Fibroblast of lung (primary cell): ENCODE data around the gene CALM1. TPM values are rescaled to one million over a fixed set of nuclear protein-coding genes. Genes with fewer than 3 reads are reported as not detected.

Experiments
- DNase-seq, 2 donors: peaks; one replicate each; pipeline versions ENCODE4 v3.0.0 to v3.0.0-alpha.2; 2010; ENCODE audit warnings: low read depth in 2 of 2
- H2AFZ ChIP-seq: 2 replicates; pipeline ENCODE4 v1.5.1; 2012; ENCODE audit warnings: low read length, control low read depth, inconsistent platforms
- H3K27ac ChIP-seq: 2 replicates; pipeline ENCODE4 v1.5.1; 2011; ENCODE audit warnings: low read length, control low read depth; ENCODE audit not compliant: insufficient read depth
- H3K27me3 ChIP-seq: 2 replicates; pipeline ENCODE4 v1.5.1; 2011; ENCODE audit warnings: mild to moderate bottlenecking, low read length; ENCODE audit not compliant: control insufficient read depth, insufficient read depth
- H3K36me3 ChIP-seq: 2 replicates; pipeline ENCODE4 v1.5.1; 2011; ENCODE audit warnings: low read length; ENCODE audit not compliant: control insufficient read depth, insufficient read depth
- H3K4me1 ChIP-seq: 2 replicates; pipeline ENCODE4 v1.5.1; 2011; ENCODE audit warnings: low read length; ENCODE audit not compliant: control insufficient read depth, insufficient read depth; ENCODE audit errors: extremely low read depth
- H3K4me2 ChIP-seq: 2 replicates; pipeline ENCODE4 v1.5.1; 2011; ENCODE audit warnings: low read length, control low read depth; ENCODE audit not compliant: insufficient read depth; ENCODE audit errors: extremely low read depth
- H3K4me3 ChIP-seq, 4 experiments: fragments of 200-600 bp in 1 of 4; sonication (generic) in 1 of 4; replicated peaks in 1 of 4; 2 replicates each; pipeline ENCODE4 v1.5.1; 2011 to 2016; ENCODE audit warnings: low read length in 4 of 4, low read depth in 3 of 4, mild to moderate bottlenecking in 3 of 4, control low read depth in 2 of 4, inconsistent platforms in 1 of 4, mixed read lengths in 1 of 4; ENCODE audit not compliant: insufficient read depth in 1 of 4; ENCODE audit errors: control extremely low read depth in 1 of 4
- H3K79me2 ChIP-seq: 2 replicates; pipeline ENCODE4 v1.5.1; 2012; ENCODE audit warnings: mild to moderate bottlenecking, low read length, inconsistent platforms; ENCODE audit not compliant: control insufficient read depth, insufficient read depth
- H3K9ac ChIP-seq: 2 replicates; pipeline ENCODE4 v1.5.1; 2011; ENCODE audit warnings: mild to moderate bottlenecking, low read length, control low read depth; ENCODE audit not compliant: insufficient read depth
- H3K9me3 ChIP-seq: 2 replicates; pipeline ENCODE4 v1.5.1; 2012; ENCODE audit warnings: low read depth, low read length; ENCODE audit not compliant: control insufficient read depth, insufficient read depth
- H4K20me1 ChIP-seq: 2 replicates; pipeline ENCODE4 v1.5.1; 2011; ENCODE audit warnings: low read length; ENCODE audit not compliant: control insufficient read depth, insufficient read depth; ENCODE audit errors: extremely low read depth
- EZH2 ChIP-seq: IDR thresholded peaks from 2 replicates; pipeline ENCODE4 v1.5.1; 2012; ENCODE audit warnings: low read length, control low read depth, mild to moderate bottlenecking; ENCODE audit errors: missing control alignments
- polyA plus RNA-seq, 2 donors: library from polyadenylated mRNA; depleted of rRNA in 1 of 2; stranded (reverse) in 1 of 2; unstranded in 1 of 2; fragments of >200 nt; gene quantifications; 2 replicates each; pipeline ENCODE4 v1.2.1, GENCODE V29; 2011 to 2012; ENCODE audit warnings: missing spikeins in 1 of 2
- total RNA-seq: library from RNA; depleted of rRNA; stranded (reverse); fragments of >200 nt; gene quantifications from 2 replicates; pipeline ENCODE4 v1.2.1, GENCODE V29; 2014
- TF ChIP-seq, protein P1 (sequence below), 2 donors: IDR thresholded peaks in 1 of 2; conservative IDR thresholded peaks in 1 of 2; 1 replicate in 1 of 2; 2 replicates in 1 of 2; pipeline ENCODE4 v1.5.1; 2011 to 2012; ENCODE audit warnings: low read length in 2 of 2, control low read depth in 1 of 2, inconsistent platforms in 1 of 2, low read depth in 1 of 2, mild to moderate bottlenecking in 1 of 2

Gene CALM1
- total and polyA plus RNA-seq, 2 donors (not counting 1 experiment from before 2014, with no cell fraction given): 620 to 632 TPM

DNA sequence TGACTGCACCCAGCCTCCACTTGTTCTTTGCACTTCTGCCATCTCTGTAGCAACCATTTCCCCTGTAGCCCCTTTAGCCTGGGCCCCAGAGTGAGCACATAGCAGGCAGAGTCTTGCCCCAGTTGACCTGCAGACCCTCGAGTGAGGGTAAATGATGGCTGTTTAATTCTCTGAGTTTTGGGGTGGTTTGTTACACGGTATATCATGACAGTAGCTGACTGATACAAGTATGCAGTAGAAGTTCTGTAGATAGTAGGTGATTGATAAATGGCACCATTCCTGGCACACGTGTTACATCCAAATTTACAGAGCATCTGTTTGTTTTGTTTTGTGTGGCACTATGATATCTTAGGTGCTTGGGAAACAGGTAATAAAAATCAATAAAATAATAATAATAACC lies 32.4 kb downstream of the CALM1 start:
- no peak overlapping the region for H3K27ac ChIP-seq
- TF ChIP-seq EZH2: no peak
- TF ChIP-seq, protein P1, sequence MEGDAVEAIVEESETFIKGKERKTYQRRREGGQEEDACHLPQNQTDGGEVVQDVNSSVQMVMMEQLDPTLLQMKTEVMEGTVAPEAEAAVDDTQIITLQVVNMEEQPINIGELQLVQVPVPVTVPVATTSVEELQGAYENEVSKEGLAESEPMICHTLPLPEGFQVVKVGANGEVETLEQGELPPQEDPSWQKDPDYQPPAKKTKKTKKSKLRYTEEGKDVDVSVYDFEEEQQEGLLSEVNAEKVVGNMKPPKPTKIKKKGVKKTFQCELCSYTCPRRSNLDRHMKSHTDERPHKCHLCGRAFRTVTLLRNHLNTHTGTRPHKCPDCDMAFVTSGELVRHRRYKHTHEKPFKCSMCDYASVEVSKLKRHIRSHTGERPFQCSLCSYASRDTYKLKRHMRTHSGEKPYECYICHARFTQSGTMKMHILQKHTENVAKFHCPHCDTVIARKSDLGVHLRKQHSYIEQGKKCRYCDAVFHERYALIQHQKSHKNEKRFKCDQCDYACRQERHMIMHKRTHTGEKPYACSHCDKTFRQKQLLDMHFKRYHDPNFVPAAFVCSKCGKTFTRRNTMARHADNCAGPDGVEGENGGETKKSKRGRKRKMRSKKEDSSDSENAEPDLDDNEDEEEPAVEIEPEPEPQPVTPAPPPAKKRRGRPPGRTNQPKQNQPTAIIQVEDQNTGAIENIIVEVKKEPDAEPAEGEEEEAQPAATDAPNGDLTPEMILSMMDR (conservative IDR thresholded peaks at IDR 0.05 in 1 of 2, IDR thresholded peaks at IDR 0.05 in 1 of 2; ENCODE audit: low read depth in 1 of 2, low read length in 2 of 2): no peak
- H3K9me3 ChIP-seq: no peaks in the 10 kb centered on the region
- H3K79me2 ChIP-seq: no peaks in the 10 kb centered on the region
- no peaks in the 10 kb centered on the region for H3K36me3 ChIP-seq
- H2AFZ ChIP-seq: no peak overlapping the region
- no peak overlapping the region for H3K4me3 ChIP-seq
- H3K9ac ChIP-seq: no peak overlapping the region
- H4K20me1 ChIP-seq: no peaks in the 10 kb centered on the region
- DNase-seq: no peak
- no peak overlapping the region for H3K4me2 ChIP-seq
- H3K4me1 ChIP-seq: no peaks in the 10 kb centered on the region
- H3K27me3 ChIP-seq: no peaks in the 10 kb centered on the region

DNA sequence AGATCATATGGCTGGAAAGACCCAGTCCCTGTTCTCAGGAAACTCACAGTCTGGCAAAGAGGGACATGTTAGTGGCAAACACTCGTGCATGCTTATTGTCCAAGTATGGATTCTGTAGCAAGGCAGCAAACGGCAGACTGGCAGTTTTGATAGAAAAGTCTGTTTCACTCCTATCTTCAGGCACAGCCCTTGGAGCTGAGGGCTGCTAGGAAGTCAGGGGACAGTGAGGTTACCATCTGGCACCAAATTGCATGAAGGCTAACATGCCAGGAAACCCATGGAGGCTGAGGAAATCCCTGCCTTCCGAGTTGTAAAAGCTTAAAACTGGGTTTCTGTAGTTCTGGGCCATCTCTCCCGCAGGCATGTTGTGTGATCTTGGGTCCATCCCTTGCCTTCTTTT lies 32.9 kb downstream of the CALM1 start:
- H3K36me3 ChIP-seq: no peaks in the 10 kb centered on the region
- H3K4me3 ChIP-seq: no peak overlapping the region

DNA sequence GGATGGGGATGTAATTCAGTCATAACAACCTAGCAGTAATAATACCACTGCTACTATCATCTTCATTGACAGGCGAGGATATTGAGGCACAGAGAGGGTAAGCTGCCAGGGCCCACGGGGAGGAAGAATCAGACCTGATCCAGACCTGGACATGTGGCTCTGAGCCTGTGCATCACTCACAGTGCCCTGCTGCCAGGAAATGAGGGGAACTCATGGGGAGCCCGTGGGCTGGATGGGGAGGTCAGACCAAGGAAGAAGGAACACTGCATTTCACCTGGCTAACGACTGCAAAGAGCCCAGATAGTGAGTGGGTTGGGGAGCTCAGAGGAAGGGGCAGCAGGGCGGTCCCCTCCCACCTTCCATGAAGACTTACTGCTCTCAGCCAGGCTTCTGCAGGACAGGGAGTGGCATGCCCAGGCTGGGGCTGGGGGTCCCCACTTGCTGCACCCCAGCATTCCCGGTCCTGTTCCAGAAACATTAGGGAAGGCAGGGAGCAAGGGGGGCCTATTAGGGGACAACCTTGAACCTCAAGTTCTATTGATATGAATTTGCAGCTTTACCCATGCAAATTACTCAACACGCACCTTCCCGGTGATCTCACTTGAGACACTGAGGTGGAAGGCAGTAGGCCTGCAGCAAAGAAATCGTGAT lies 37.7 kb downstream of the CALM1 start:
- Histone ChIP-seq H3K4me1 (no peaks in the 10 kb centered on the region), H3K4me3 (no peak overlapping the region), H3K9me3 (no peaks in the 10 kb centered on the region), H4K20me1 (no peaks in the 10 kb centered on the region), H3K4me2 (no peak overlapping the region), H3K36me3 (no peaks in the 10 kb centered on the region), H3K27me3 (no peaks in the 10 kb centered on the region), H3K9ac (no peak overlapping the region), H2AFZ (no peak overlapping the region), H3K27ac (no peak overlapping the region), H3K79me2 (no peaks in the 10 kb centered on the region)
- TF ChIP-seq, protein P1 (conservative IDR thresholded peaks at IDR 0.05 in 1 of 2, IDR thresholded peaks at IDR 0.05 in 1 of 2; ENCODE audit: low read depth in 1 of 2, low read length in 2 of 2): no peak
- TF ChIP-seq EZH2: no peak
- DNase-seq: no peak

More for the DNA sequence above, 32.9 kb downstream of the CALM1 start:
- H3K79me2 ChIP-seq: no peaks in the 10 kb centered on the region
- H3K4me2 ChIP-seq: no peak overlapping the region
- TF ChIP-seq, protein P1 (conservative IDR thresholded peaks at IDR 0.05 in 1 of 2, IDR thresholded peaks at IDR 0.05 in 1 of 2; ENCODE audit: low read depth in 1 of 2, low read length in 2 of 2): no peak
- no peak for TF ChIP-seq EZH2
- H4K20me1 ChIP-seq: no peaks in the 10 kb centered on the region
- no peaks in the 10 kb centered on the region for H3K4me1 ChIP-seq
- DNase-seq: no peak
- H3K27me3 ChIP-seq: no peaks in the 10 kb centered on the region
- no peak overlapping the region for H3K9ac ChIP-seq
- no peak overlapping the region for H2AFZ ChIP-seq
- no peaks in the 10 kb centered on the region for H3K9me3 ChIP-seq
- H3K27ac ChIP-seq: no peak overlapping the region
